Stimulated activated CD4-positive, alpha-beta T cell treated with anti-CD3 and anti-CD28 coated beads, Interleukin-4, amount 100 ng/mL, for 4 hours (primary cell): ENCODE measurements around the gene KLRG1.

Source experiments
- DNase-seq, 2 experiments: peaks; one replicate each; pipeline ENCODE4 v3.0.0-alpha.2; 2020

The KLRG1 gene

DNA sequence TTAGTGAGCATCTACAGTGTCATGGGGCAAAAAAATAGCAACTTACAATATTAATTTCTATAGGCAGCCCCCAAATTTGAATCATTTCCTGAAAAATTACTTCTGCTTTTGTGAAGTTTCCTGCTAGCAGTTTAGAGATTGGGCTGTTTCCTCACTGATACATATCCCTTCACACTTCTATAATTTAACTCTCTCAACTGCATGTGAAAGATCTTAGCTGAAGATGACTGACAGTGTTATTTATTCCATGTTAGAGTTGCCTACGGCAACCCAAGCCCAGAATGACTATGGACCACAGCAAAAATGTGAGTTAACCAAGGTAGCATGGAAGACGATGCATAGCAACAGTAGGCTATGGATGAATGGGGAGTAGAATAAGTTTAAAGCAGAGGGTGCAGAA, at the start of gene KLRG1:
TSS of gene KLRG1 (plus strand) at position 134 of the 400 bp plus-strand sequence. CDS start at position 224, 90 bp downstream.
- no peak for DNase-seq

DNA sequence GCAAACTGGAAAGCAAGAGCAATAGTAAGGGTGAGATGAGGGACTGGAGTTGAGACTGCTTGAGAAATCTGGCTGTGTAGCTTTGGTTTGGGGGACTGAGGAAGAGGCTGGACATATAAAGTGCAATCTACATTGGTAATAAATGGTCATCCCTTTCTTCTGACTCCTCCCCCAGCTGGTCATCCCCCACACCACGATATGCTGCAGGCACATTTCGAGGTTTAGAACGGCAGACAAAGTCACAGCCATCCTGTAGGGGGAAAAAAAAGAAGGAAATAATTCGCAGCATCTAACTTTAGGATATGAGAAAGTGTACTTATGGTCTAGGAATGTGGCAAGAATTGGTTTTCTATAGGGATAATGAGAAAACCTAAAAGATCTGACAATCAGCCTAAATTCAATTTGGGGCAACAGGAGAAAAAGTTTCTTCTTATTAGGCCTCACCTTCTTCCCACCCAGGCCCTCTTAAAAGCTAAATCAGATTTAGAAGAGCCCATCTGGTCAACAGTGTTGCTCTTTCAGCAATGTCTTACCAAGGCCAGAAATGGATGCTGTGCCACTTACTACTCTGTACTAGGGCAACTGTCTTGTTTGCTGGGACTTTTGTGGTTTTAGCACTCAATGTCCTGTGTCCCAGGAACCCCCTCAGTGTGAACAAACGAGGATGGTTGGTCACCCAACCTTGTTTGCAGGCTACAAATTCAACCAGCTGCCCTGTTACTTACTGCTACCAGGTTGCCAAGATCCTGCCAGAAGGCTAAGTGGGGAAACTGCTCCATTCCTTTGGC, 47.5 kb upstream of the KLRG1 start:
- DNase-seq, result no peak

DNA sequence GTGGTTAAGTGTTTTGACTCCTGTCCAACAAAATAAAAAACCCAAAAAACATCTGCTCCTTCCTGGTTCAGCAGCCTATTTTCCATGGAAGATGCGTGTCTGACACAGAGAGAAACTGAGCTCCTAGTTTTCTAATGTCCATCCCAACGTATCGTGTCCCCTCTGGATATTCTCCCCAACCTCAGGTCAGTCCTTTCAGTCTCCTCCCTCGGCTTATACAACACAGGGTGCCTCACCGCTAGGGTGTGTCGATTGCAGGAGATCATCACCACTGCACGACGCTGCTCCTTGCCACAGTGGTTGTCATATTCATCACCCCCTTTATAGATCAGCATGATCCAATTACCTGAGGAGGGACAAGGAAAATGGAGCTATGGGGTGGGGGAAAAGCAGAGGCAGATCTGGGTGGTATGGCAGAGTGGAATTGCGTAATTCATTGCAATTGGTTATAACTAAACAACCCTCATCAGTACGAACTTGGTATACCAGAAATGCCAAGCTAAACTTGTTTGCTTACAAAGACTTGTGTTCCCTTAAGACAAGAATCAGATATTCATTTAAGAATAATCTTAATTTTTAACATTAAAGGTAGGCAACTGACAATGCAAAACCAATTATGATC, 45.7 kb upstream of the KLRG1 start:
- DNase-seq, result no peak

DNA sequence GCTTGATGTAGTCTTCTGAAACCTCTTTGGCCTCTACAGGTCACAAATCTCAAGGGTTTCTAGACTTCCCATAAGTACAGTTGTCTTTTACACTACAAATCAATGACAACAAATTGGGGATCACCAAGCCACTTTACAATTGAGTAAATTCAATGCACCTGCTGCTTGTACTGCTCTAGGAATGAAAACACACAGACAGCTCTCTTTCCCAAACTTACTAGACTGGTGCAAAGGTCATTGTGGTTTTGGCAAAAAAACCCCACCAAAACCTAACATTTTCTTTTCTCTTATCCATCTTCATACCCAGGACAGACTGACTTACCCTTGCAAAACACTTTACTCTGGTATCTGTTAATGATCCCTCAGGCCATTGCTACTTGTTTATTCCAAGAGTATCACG, 42.6 kb upstream of the KLRG1 start:
- DNase-seq, result no peak

DNA sequence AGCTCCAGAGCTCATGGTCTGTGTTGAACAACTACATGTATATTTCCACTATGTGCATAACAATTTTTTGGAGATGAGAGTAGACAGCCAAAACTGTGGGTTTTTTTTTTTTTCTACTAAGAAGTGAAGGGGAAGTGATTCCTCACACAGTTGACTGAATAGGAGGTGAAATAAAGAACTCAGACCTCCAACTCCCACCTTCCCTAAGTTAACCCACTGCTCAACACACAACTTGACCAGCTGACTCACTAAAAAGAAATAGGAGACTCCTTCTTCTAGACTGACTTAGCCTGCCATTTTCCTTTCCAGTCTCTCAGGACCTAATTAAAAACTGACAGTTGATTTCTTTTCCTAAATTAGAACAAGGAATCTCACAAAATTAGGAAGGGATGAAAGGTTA, 41.6 kb upstream of the KLRG1 start:
- no peak for DNase-seq

DNA sequence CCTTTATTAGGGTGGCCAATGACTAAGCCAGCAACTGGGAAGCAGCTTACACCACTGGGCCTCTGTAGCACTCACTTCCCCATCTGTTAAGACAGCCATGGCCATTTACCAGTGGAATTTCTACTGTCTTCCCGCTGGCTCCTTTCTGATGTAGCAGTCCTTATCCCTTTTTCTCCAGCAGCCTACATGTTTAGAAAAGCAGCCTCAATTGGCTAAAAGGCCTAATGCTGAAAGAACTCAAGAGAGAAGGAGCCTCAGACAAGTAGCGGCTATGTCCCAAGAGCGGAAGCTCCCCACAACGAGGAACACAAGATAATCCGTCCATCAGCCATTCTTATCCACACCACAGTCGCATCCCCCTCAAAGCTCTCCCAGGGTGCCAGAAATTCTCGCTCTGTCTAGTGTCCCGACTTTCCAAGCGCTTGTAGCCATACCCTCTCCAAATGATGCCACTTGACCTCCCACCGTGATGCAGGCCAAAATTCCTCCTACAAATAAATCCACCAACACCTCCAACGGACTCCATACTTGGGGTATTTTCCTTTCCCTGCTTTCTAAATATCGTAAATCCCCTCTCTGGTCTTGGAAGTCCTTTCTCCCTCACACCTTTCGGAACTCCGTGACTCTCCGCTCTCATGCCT, 40.5 kb upstream of the KLRG1 start:
- no peak for DNase-seq

DNA sequence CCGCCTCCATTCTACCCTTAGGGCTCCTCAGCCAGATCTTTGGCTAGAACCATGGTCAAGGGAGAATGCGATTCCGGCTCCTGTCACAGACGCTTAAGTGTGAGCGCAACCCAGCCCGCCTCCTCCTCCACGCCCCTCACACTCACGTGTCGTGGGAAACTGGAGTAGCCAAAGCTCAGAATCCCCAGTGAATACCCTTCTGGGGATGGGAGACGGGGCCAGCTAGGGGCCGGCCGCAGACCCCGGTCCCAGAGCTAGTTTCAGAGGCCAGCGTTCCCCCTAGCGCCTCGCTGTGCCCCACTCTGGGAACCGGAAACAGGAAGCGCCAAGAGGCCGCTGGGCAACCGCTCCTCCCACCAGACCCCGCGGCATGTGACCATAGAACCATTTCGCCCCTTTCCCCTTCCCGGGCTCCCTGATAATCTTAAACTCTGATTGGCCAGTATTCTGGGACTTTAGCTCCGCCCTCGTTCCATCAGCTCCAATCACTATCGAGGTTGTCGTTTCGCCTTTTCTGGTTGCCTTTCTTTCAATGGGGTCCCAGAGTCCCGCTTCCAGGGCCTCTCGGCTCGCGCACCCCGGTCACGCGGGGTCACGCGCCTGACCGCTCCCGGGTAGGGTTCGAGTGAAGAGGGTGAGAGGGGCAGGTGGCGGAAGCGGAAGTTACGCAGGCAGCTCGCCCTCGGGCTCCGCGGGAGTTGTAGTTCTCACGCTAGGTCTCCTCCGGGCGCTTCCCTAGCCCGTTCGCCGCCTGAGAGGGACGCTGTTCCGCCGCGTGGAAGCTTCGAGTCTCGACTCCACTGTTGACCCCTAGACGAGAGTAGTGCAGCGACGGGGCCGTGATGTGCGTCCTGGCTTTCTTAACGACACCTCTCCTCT, 39.8 kb upstream of the KLRG1 start, which contains the start of gene M6PR:
TSS of gene M6PR (minus strand) at position 304 of the 879 bp plus-strand sequence. CDS start 3,241 bp downstream, outside the sequence.
- DNase-seq, result peak; percentile 85 to 87

DNA sequence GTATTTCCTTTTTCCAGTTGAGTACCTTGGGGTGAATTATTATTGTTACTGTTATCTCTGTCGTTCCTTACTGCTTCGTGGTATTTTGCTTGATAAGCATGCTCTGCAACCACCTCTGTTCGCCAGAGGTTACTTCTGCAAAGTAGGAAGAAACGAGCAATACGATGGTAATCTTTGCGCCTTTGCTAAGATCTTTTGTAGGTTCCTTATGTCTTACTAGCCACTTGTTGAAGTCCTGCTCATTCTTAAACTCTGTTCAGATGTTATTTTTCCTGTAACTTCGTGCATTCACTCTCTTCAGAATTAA, 39.2 kb upstream of the KLRG1 start:
- DNase-seq, result no peak

DNA sequence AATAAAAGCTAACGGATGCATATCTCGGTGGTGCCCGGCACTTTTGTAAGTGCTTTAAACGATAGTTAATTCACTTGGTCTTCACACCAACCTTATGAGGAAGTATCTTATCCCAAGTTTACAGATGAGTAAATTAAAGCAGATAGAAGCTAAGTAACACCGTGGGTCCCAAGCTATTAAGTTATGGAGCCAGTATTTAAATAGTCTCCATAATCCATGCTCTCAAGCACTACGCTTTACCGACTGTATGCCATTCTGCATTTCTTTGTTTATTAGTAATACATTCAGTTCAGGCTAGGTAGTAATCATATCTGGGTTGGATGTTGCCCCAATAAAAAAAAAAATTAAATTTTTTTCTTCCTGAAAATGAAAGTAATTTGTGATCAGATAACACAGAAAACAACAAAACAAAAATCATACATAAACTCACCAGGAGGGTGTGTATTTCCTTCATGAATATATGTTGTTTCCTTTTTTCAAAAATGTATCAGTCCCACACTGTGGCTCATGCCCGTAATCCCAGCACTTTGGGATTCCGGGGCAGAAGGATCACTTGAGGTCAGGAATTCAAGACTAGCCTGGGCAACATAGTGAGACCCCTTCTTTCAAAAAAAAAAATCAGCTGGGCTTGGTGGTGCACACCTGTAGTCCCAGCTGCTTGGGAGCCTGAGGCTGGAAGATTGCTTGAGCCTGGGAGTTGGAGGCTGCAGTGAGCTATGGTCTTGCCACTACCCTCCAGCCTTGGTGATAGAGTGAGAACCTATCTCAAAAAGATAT, 38.5 kb upstream of the KLRG1 start:
- no peak for DNase-seq

DNA sequence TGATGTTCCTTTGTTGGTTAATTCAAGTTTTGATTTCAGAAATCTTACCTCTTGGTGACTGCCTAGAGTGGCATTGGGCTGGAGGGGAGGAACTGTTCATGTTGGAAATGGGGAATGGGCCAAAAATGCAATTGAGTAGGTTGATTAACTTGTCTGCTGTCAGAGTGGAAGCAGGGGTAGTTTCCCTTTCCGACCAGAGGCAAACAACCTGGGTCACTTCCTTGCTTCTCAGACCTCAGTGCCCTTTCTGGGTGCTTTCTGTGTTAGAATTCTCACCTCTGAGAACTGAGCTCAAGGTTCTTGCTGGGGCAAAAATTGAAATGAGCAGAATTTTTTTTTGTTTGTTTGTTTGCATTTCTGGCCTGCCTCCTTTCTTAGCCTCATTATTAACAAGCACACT, 37.6 kb upstream of the KLRG1 start:
- DNase-seq, result no peak

DNA sequence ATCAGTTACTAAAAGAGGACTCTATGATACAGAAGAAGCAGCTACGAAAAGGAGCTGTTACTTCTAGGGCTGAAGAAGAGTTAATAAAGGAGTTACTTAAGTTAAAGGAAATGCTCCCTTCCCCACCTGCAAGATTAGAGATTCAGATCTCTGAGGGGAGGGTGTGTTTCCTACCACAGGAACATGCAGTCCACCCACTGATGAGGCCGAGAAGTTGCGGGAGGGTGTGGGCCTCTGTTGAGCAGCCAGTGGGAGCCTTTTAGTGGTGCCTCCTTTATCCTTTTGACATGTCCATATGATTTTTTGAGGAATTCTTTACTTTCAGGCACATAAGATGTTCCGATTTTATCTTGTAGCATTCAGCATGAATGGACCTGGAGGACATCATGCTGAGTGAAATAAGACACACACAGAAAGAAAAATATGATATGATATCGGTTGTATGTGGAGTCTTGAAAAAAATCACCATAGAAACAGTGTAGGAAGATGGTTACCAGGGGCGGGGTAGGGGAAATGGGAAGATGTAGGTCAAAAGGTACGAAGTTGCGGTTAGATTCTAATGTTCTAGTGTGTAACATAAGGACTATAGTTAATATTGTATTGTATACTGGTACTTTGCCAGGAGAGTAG, 35.5 kb upstream of the KLRG1 start:
- DNase-seq, result peak in 1 of 2 experiments; percentile 53

DNA sequence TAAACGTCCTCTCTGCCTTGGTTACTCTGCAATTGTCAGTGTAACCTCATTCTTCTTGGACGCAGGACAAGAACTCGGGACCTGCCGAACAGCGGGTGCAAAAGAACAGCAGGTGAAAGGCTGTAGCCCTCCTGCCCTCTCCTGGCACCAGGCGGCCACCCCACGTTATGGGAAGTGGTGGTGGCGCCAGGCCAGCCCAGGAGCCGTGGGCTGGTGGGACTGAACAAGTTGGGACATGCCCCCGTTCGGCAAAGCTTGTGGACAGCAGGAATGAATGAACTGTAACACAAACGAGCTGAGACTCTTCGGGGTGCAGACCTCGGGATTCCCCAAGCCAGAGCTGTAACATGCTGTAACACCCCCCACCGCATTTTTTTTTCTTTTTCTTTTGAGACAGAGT, 33.3 kb upstream of the KLRG1 start:
- no peak for DNase-seq

DNA sequence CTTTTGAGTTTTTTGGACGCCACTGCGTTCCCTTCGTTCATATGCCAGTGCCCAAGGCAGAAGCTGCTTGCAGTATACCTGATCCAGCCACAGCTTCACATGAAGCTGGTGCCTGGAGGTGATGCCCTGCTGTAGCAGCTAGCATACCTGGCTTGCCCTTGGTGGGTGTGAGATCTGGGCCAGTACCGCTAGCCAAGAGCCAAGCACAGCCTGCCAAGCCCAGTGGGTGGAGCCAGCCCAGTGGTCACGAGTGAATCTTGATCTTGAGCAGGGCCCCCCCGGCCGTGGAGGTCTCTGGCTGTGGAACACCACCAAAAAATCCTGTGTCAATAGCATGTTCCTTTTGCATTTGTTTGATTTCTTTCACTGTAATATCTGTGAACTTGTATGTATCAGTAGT, 32.6 kb upstream of the KLRG1 start:
- no peak for DNase-seq

DNA sequence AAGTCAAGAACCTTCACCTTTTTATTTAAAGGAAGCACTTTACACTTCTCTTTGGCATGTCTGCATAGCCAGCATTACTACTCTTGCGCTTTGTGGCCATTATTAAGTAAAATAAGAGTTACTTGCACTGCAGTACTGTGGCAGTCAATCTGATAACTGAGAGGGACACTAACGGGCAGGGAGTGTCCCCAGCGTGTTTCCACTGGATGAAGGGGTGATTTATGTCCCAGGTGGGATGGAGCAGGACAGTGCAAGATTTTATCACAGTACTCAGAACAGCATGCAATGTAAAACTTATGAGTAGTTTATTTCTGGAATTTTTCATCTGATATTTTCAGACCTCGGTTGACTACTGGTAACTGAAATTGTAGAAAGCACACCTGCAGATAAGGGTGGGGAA, 31.8 kb upstream of the KLRG1 start:
- DNase-seq, result no peak

DNA sequence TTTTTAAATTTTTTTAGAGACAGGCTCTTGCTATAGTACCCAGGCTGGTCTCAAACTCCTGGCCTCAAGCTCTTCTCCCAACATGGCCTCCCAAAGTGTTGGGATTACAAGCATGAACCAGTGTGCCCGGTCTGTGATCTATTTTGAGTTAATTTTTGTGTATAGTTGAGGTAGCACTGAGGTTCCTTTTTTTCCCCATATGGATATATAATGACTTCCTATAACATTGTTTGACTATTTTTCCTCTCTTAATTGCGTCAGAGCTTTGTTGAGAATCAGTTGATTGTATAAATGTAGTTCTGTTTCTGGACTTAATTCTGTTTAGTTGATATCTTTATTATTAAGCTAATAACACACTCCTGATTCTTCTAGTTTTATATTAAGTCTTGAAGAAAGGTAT, 31.3 kb upstream of the KLRG1 start:
- DNase-seq, result no peak

DNA sequence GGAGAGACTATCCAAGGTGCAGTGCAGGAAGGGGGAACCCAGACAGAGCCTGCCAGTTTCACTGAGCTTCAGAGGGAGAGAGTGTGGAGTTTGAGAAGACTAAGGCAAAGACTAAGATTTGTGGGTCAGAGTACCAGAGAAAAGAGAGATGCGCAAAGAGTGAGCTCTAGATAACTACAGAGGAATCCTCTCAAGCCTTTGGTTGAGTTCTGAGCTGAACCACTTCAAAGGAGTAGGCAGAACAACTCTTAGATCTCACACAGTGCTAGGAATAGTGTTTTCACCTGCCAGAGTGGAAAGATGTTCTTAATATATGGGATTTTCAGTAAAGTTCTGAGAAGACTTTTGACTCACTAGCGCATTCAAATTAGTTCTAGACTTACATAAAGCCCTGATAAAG, 29.2 kb upstream of the KLRG1 start:
- no peak for DNase-seq

DNA sequence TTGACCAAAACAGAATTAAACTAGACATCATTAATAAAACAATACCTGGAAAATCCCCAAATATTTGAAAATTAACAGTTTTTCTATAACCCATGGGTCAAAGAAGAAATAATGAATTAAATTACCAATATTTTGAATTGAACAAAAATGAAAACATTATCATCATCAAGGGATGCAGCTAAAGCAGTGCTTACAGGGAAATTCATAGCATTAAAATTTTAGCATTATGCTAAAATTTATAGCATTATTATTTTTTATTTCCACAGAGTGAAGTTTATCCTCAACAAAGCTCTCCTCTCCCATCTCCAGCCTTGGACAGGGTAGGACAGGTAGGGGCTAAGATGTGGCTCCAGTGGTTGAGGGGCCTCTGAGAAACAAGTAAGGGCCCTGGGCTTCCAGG, 20.6 kb upstream of the KLRG1 start:
- no peak for DNase-seq

DNA sequence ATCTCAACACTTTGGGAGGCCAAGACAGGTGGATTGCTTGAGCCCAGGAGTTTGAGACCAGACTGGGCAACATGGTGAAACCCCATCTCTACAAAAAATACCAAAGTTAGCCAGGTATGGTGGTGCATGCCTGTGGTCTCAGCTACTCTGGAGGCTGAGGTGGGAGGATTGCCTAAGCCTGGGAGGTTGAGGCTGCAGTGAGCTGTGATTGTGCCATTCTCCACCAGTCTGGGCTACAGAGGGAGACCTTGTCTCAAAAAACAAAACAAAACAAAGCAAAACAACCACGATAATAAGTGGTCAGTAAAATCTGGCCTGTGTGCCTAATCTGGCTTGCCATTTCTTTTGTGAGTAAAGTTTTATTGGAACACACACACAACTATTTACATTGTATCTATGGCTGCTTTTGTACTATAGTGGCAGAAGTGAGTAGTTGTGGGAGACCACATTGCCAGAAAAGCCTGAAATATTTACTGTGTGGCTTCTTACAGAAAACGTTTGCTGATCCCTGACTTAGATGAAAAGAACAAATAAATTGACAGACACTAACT, 19.4 kb upstream of the KLRG1 start:
- DNase-seq, result no peak

DNA sequence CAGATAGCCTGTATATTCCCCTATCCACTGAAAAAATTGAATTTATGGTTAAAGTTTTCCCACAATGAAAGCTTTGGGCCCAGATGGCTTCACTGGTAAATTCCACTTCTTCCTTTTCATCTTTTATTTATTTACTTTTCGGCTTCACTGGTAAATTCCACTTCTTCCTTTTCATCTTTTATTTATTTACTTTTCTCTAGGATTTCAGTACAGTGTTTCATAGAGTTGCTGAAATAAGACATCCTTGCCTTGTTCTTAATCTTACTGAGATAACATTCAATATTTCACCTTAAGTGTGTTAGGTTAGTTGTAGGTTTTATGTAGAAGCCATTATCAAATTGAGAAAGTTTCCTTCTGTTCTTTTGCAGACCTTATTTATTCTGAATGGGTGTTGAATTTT, 18.9 kb upstream of the KLRG1 start:
- no peak for DNase-seq

DNA sequence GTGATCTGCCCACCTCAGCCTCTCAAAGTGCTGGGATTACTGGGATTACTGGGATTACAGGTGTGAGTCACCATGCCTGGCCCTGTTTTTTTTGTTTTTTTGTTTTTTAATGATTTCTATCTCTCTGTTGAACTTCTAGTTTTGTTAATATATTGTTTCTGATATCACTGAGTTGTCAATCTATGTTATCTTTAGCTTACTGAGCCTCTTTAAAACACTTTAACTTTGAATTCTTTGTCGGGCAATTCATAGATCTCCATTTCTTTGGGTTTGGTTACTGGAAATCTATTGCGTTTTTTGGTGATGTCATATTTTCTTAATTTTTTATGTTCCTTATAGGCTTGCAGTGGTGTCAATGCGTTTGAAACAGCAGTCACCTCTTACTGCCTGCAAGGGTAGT, 9.2 kb upstream of the KLRG1 start:
- DNase-seq, result no peak

DNA sequence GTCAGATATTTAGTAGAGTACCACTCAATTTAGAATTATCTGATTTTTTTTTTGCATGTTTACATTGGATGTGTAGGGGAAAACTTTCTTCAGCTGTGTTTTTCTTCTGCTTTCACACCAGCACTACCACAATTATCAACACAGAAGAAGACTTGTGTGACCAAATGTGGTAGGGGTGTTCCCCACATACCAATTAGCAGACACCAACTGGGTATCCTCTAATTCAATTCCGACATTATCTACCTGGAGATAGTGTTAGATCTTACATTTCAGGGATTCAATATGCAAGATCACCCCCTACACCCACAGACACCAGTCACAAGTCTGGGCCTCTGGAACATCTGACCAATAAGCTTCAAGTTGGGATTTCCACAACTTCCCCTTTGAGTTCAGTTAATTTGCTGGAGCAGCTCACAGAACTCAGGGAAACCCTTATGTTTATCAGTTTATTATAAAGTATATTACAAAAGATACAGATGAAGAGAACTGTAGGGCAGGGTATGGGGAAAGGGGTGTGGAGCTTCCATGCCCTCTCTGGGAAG, 4.1 kb upstream of the KLRG1 start:
- DNase-seq, result no peak
